IPS-18a (cell line): ENCODE data around the gene EIF6.

Source experiments
- H3K27ac ChIP-seq: one replicate; pipeline ENCODE4 v1.5.1; 2013; ENCODE audit warnings: low read length
- H3K27me3 ChIP-seq: one replicate; pipeline ENCODE4 v1.6.1; 2013; ENCODE audit warnings: mild to moderate bottlenecking, low read length; ENCODE audit not compliant: control insufficient read depth, insufficient read depth
- H3K36me3 ChIP-seq: one replicate; pipeline ENCODE4 v1.6.1; 2013; ENCODE audit warnings: low read depth, low read length; ENCODE audit not compliant: control insufficient read depth
- H3K4me1 ChIP-seq: one replicate; pipeline ENCODE4 v1.6.1; 2013; ENCODE audit warnings: low read depth, low read length; ENCODE audit not compliant: control insufficient read depth
- H3K4me3 ChIP-seq: one replicate; pipeline ENCODE4 v1.5.1; 2013; ENCODE audit warnings: low read length
- H3K9ac ChIP-seq: one replicate; pipeline ENCODE4 v1.6.1; 2013; ENCODE audit warnings: mild to moderate bottlenecking, low read length, moderate library complexity
- H3K9me3 ChIP-seq: one replicate; pipeline ENCODE4 v1.6.1; 2013; ENCODE audit warnings: low read depth, low read length; ENCODE audit not compliant: control insufficient read depth

Gene EIF6

GRCh38 chr20:35298264-35298663, 13.7 kb upstream of the EIF6 start:
- no peaks in the 10 kb centered on the region for H3K4me1 ChIP-seq
- no peak overlapping the region for H3K4me3 ChIP-seq
- no peaks in the 10 kb centered on the region for H3K9me3 ChIP-seq
- H3K27ac ChIP-seq: no peak overlapping the region
- H3K9ac ChIP-seq: no peak overlapping the region
- H3K36me3 ChIP-seq: no peaks in the 10 kb centered on the region
- no peaks in the 10 kb centered on the region for H3K27me3 ChIP-seq

DNA sequence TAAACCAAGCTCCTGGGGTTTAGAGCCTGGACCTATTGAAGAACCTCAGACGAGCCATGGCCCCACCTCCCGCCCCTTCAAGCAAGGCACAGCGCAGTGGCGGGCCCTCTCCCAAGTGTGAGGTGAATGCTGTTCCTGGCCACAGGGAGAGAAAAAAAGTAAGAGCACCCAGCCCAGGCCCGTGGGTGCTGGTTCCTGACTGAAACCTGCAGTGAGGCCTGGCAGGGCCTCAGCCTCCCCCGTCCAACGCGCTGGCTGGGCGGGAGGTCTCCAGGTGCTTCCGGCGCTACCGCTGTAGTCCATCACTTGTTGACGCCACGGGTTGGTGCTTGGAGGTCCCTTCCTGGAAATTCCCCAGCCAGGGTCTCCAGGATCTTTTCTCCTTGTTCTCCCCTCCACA, 13.2 kb upstream of the EIF6 start:
- no peaks in the 10 kb centered on the region for H3K27me3 ChIP-seq
- H3K27ac ChIP-seq: no peak overlapping the region
- no peak overlapping the region for H3K9ac ChIP-seq
- no peaks in the 10 kb centered on the region for H3K36me3 ChIP-seq
- H3K4me3 ChIP-seq: no peak overlapping the region
- H3K9me3 ChIP-seq: no peaks in the 10 kb centered on the region
- no peaks in the 10 kb centered on the region for H3K4me1 ChIP-seq

DNA sequence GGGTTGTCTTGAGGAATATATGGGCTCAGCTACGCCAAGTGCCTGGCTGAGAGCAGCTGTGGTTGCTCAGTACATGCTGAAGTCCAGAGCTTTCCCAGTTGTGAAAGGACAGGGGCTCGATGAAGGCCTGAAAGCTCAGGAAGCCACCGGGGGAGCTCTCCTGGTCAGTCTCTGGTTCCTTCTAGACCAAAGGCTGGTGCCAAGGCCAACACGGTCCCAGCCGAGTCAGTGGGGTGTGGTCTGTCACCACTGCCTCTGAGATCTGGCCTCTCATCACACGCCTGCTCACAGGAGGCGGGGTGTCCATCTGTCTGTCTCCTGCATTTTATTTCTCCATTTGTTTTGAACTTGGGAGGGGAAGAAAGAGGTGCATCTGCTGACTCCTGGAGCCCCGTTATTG, 12.6 kb upstream of the EIF6 start:
- Histone ChIP-seq H3K36me3 (no peaks in the 10 kb centered on the region), H3K4me3 (no peak overlapping the region), H3K27ac (no peak overlapping the region), H3K9me3 (no peaks in the 10 kb centered on the region), H3K27me3 (no peaks in the 10 kb centered on the region), H3K9ac (no peak overlapping the region), H3K4me1 (no peaks in the 10 kb centered on the region)

DNA sequence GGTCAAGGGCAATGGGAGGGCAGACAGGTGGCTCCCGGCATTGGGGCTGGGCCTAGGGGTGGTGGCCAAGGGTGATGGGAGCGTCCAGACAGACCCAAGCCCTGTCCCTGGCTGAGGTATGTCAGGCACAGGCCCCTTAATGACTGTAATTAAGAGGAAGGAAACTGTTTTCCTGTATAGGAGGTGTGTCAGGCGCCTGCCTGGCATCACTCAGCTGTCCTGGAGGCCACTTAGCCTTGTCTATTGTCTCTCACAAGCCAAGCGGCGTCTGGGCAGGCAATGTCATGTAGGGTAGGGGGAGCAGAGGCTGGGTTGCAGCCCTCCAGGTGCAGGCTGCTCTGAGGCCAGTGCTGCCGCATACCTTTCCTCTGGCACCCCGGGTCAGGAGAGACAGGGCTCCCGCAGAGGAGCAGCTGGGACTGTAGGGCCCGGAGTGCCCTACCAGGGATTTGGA, 11.6 kb upstream of the EIF6 start:
- Histone ChIP-seq H3K9me3 (no peaks in the 10 kb centered on the region), H3K9ac (no peak overlapping the region), H3K27ac (no peak overlapping the region), H3K36me3 (no peaks in the 10 kb centered on the region), H3K27me3 (no peaks in the 10 kb centered on the region), H3K4me1 (no peaks in the 10 kb centered on the region), H3K4me3 (no peak overlapping the region)

DNA sequence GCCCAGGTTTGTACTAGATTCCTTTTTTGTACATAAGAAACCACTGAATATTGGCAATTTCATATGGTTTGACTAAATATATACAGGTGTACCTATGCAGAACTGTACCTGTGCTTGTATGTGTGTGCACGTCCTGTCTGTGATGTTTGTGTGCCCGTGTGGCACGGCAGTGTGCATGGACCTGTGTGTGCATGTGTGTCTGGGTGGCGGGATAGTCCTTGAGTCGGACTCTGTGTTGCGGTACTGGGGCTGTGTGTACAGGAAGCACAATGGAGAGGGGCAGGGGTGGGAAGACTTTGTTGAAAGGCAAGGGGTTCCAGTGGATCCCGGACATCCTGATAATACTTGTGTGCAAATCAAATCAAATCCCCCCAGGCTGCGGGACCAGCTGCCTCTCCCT, 11.1 kb upstream of the EIF6 start:
- H3K27ac ChIP-seq: no peak overlapping the region
- H3K9me3 ChIP-seq: no peaks in the 10 kb centered on the region
- no peaks in the 10 kb centered on the region for H3K27me3 ChIP-seq
- H3K4me3 ChIP-seq: no peak overlapping the region
- H3K9ac ChIP-seq: no peak overlapping the region
- no peaks in the 10 kb centered on the region for H3K4me1 ChIP-seq
- no peaks in the 10 kb centered on the region for H3K36me3 ChIP-seq

GRCh38 chr20:35295058-35295457, 10.5 kb upstream of the EIF6 start:
- Histone ChIP-seq H3K27ac (no peak overlapping the region), H3K27me3 (no peaks in the 10 kb centered on the region), H3K4me1 (no peaks in the 10 kb centered on the region)

GRCh38 chr20:35294293-35294685, 9.7 kb upstream of the EIF6 start:
- no peak overlapping the region for H3K9ac ChIP-seq
- H3K27ac ChIP-seq: no peak overlapping the region
- no peaks in the 10 kb centered on the region for H3K27me3 ChIP-seq
- no peaks in the 10 kb centered on the region for H3K36me3 ChIP-seq
- no peak overlapping the region for H3K4me3 ChIP-seq
- H3K9me3 ChIP-seq: no peaks in the 10 kb centered on the region
- no peaks in the 10 kb centered on the region for H3K4me1 ChIP-seq

More at GRCh38 chr20:35295058-35295457, 10.5 kb upstream of the EIF6 start:
- Histone ChIP-seq H3K9ac (no peak overlapping the region), H3K36me3 (no peaks in the 10 kb centered on the region), H3K9me3 (no peaks in the 10 kb centered on the region), H3K4me3 (no peak overlapping the region)

DNA sequence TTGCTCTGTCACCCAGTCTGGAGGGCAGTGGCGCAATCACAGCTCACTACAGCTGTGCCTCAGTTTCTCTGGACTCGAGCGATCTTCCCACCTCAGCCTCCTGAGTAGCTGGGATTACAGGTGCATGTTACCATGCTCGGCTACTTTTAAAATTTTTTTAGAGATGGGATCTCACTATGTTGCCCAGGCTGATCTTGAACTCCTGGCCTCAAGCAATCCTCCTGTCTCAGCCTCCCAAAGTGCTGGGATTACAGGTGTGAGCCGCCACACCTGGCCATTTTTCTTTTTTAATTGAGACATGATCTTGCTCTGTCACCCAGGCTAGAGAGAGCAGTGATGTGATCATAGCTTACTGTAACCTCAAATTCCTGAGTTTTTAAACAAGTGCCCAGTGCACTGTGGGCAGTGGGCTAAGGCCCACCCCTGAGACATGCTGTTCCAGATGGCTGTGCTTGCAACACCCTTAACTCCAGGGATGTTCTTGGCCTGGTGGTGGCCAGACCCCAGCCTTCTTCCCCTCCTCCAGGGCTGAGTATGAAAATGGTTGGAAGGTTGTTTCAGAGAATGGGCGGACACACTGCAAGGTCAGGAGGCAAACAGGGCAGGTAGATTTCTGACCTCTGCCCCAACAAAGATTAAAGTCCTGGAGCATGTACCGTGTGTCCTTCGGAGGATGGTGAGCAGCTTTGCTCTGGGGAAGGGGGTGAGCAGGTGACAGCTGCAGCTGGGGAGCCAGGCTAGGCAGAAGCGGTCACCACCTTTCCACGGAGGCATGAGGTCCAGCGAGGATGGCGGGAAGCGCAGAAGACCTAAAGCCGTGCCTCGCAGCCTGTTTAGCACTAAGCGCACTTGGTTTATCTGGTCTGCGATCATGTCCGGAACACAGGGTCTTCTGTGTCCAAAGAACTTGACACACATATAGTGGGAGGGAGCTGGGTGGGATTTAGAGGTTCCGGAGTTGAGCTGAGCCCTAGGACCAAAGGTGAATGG, 9.0 kb upstream of the EIF6 start:
- Histone ChIP-seq H3K4me1 (no peaks in the 10 kb centered on the region), H3K36me3 (no peaks in the 10 kb centered on the region), H3K9ac (no peak overlapping the region), H3K9me3 (no peaks in the 10 kb centered on the region), H3K27ac (no peak overlapping the region), H3K27me3 (no peaks in the 10 kb centered on the region), H3K4me3 (no peak overlapping the region)

- H3K9me3 ChIP-seq: no peaks in the 10 kb centered on the region
- no peaks in the 10 kb centered on the region for H3K36me3 ChIP-seq
- H3K27me3 ChIP-seq: no peaks in the 10 kb centered on the region
- H3K4me1 ChIP-seq: no peaks in the 10 kb centered on the region
- no peak overlapping the region for H3K27ac ChIP-seq
- H3K9ac ChIP-seq: no peak overlapping the region
- no peak overlapping the region for H3K4me3 ChIP-seq
These were observed 8.1 kb upstream of the EIF6 start for GRCh38 chr20:35292504-35293285.

- no peaks in the 10 kb centered on the region for H3K36me3 ChIP-seq
- no peak within 1 kb of the TSS for H3K9ac ChIP-seq
- no peaks in the 10 kb centered on the region for H3K27me3 ChIP-seq
- H3K27ac ChIP-seq: no peak within 1 kb of the TSS
- no peaks in the 10 kb centered on the region for H3K4me1 ChIP-seq
- H3K4me3 ChIP-seq: no peak within 1 kb of the TSS
- H3K9me3 ChIP-seq: no peaks in the 10 kb centered on the region
These were observed 7.3 kb upstream of the EIF6 start, which contains the start of gene FAM83C for GRCh38 chr20:35291654-35292503. TSS of gene FAM83C (minus strand) at chr20:35292425. CDS start at chr20:35292304, 121 bp downstream.

GRCh38 chr20:35290887-35291417, 6.4 kb upstream of the EIF6 start:
- H3K27ac ChIP-seq: no peak overlapping the region
- no peaks in the 10 kb centered on the region for H3K36me3 ChIP-seq
- no peaks in the 10 kb centered on the region for H3K27me3 ChIP-seq
- H3K9ac ChIP-seq: no peak overlapping the region
- H3K4me1 ChIP-seq: no peaks in the 10 kb centered on the region
- no peaks in the 10 kb centered on the region for H3K9me3 ChIP-seq
- H3K4me3 ChIP-seq: no peak overlapping the region
